Fibroblast of mammary gland (primary cell): ENCODE data around the gene BCAM.
A peak's percentile ranks its signal among the peaks of the same experiment; 100 is the strongest.

Experiments
- DNase-seq: peaks from one replicate; pipeline ENCODE4 v3.0.0-alpha.2; 2010; ENCODE audit warnings: low read depth
- H3K4me3 ChIP-seq: 2 replicates; pipeline ENCODE4 v1.5.1; 2011; ENCODE audit warnings: low read depth, mild to moderate bottlenecking, low read length, moderate library complexity; ENCODE audit not compliant: control insufficient read depth
- TF ChIP-seq, protein P1 (sequence below): conservative IDR thresholded peaks from 2 replicates; pipeline ENCODE4 v1.5.1; 2011; ENCODE audit warnings: low read depth, low read length, inconsistent platforms; ENCODE audit not compliant: control insufficient read depth, insufficient read depth

BCAM gene

DNA sequence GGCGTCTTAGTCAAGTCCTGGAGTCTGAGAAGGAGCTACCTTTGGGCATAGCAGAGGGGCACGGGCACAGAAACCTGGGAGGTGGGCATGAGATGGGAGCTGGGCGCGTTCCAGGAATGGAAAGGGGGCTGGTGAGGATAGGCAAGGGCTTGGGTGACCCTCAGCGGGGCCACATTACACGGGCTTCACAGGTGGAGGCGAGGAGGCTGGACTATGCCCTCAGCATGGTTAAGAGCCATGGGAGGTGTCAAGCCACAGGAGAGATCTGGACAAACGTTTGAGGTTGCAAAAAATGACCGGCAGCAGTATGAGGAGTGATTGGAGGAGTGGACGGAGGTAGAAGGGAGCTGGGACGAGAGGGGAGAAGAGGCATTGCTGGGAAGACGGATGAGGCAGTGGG, 58.7 kb downstream of the BCAM start:
- TF ChIP-seq, protein P1, sequence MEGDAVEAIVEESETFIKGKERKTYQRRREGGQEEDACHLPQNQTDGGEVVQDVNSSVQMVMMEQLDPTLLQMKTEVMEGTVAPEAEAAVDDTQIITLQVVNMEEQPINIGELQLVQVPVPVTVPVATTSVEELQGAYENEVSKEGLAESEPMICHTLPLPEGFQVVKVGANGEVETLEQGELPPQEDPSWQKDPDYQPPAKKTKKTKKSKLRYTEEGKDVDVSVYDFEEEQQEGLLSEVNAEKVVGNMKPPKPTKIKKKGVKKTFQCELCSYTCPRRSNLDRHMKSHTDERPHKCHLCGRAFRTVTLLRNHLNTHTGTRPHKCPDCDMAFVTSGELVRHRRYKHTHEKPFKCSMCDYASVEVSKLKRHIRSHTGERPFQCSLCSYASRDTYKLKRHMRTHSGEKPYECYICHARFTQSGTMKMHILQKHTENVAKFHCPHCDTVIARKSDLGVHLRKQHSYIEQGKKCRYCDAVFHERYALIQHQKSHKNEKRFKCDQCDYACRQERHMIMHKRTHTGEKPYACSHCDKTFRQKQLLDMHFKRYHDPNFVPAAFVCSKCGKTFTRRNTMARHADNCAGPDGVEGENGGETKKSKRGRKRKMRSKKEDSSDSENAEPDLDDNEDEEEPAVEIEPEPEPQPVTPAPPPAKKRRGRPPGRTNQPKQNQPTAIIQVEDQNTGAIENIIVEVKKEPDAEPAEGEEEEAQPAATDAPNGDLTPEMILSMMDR = no peak
- no peak overlapping the region for H3K4me3 ChIP-seq
- DNase-seq = no peak

DNA sequence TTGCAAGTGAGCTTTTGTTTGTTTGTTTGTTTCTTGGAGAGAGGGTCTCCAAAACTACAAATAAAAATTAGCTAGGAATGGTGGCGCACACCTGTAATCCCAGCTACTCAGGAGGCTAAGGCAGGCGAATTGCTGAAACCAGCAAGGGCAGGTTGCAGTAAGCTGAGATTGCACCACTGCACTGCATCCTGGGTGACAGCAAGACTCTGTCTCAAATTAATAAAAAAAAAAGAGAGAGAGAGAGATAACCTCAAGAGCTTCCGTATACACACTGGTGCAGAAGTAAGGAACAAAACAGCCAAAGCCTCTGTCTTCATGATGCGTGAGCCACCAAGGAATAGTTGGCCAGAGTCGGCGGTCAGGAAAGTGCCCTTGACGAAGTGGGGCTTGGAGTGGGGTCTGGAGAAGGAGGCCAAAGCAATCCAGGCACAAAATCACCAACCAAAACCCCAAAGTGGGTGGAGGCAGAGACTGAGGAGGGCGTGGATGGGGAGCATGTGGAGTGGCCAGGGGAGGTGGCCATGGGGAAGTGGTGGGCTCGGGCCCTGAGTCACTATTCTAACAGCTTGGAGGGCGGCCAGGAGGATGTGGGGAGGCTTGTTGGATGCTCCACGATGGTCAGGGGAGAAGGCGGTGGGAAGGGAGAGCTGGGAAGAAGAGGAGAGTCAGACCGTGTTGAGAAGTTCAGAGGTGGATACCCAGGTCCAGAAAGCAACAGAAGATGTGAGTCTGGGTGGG, 61.0 kb downstream of the BCAM start:
- peak; percentile 92 for DNase-seq
- no peak overlapping the region for H3K4me3 ChIP-seq
- TF ChIP-seq, protein P1 = no peak
